Fibroblast of lung (primary cell): Measurements from ENCODE around the gene MAP3K1. TPM values are rescaled to one million over a fixed set of nuclear protein-coding genes. Genes with fewer than 3 reads are reported as not detected.
A peak's percentile ranks its signal among the peaks of the same experiment; 100 is the strongest.

Source experiments
- DNase-seq, 2 donors: peaks; one replicate each; pipeline versions ENCODE4 v3.0.0 to v3.0.0-alpha.2; 2010; ENCODE audit warnings: low read depth in 2 of 2
- H2AFZ ChIP-seq: 2 replicates; pipeline ENCODE4 v1.5.1; 2012; ENCODE audit warnings: low read length, control low read depth, inconsistent platforms
- H3K27ac ChIP-seq: 2 replicates; pipeline ENCODE4 v1.5.1; 2011; ENCODE audit warnings: low read length, control low read depth; ENCODE audit not compliant: insufficient read depth
- H3K27me3 ChIP-seq: 2 replicates; pipeline ENCODE4 v1.5.1; 2011; ENCODE audit warnings: mild to moderate bottlenecking, low read length; ENCODE audit not compliant: control insufficient read depth, insufficient read depth
- H3K36me3 ChIP-seq: 2 replicates; pipeline ENCODE4 v1.5.1; 2011; ENCODE audit warnings: low read length; ENCODE audit not compliant: control insufficient read depth, insufficient read depth
- H3K4me1 ChIP-seq: 2 replicates; pipeline ENCODE4 v1.5.1; 2011; ENCODE audit warnings: low read length; ENCODE audit not compliant: control insufficient read depth, insufficient read depth; ENCODE audit errors: extremely low read depth
- H3K4me2 ChIP-seq: 2 replicates; pipeline ENCODE4 v1.5.1; 2011; ENCODE audit warnings: low read length, control low read depth; ENCODE audit not compliant: insufficient read depth; ENCODE audit errors: extremely low read depth
- H3K4me3 ChIP-seq, 4 experiments: fragments of 200-600 bp in 1 of 4; sonication (generic) in 1 of 4; replicated peaks in 1 of 4; 2 replicates each; pipeline ENCODE4 v1.5.1; 2011 to 2016; ENCODE audit warnings: low read length in 4 of 4, low read depth in 3 of 4, mild to moderate bottlenecking in 3 of 4, control low read depth in 2 of 4, inconsistent platforms in 1 of 4, mixed read lengths in 1 of 4; ENCODE audit not compliant: insufficient read depth in 1 of 4; ENCODE audit errors: control extremely low read depth in 1 of 4
- H3K79me2 ChIP-seq: 2 replicates; pipeline ENCODE4 v1.5.1; 2012; ENCODE audit warnings: mild to moderate bottlenecking, low read length, inconsistent platforms; ENCODE audit not compliant: control insufficient read depth, insufficient read depth
- H3K9ac ChIP-seq: 2 replicates; pipeline ENCODE4 v1.5.1; 2011; ENCODE audit warnings: mild to moderate bottlenecking, low read length, control low read depth; ENCODE audit not compliant: insufficient read depth
- H3K9me3 ChIP-seq: 2 replicates; pipeline ENCODE4 v1.5.1; 2012; ENCODE audit warnings: low read depth, low read length; ENCODE audit not compliant: control insufficient read depth, insufficient read depth
- H4K20me1 ChIP-seq: 2 replicates; pipeline ENCODE4 v1.5.1; 2011; ENCODE audit warnings: low read length; ENCODE audit not compliant: control insufficient read depth, insufficient read depth; ENCODE audit errors: extremely low read depth
- CTCF ChIP-seq, 2 donors: IDR thresholded peaks in 1 of 2; conservative IDR thresholded peaks in 1 of 2; 1 replicate in 1 of 2; 2 replicates in 1 of 2; pipeline ENCODE4 v1.5.1; 2011 to 2012; ENCODE audit warnings: low read length in 2 of 2, control low read depth in 1 of 2, inconsistent platforms in 1 of 2, low read depth in 1 of 2, mild to moderate bottlenecking in 1 of 2
- EZH2 ChIP-seq: IDR thresholded peaks from 2 replicates; pipeline ENCODE4 v1.5.1; 2012; ENCODE audit warnings: low read length, control low read depth, mild to moderate bottlenecking; ENCODE audit errors: missing control alignments
- polyA plus RNA-seq, 2 donors: library from polyadenylated mRNA; depleted of rRNA in 1 of 2; stranded (reverse) in 1 of 2; unstranded in 1 of 2; fragments of >200 nt; gene quantifications; 2 replicates each; pipeline ENCODE4 v1.2.1, GENCODE V29; 2011 to 2012; ENCODE audit warnings: missing spikeins in 1 of 2
- total RNA-seq: library from RNA; depleted of rRNA; stranded (reverse); fragments of >200 nt; gene quantifications from 2 replicates; pipeline ENCODE4 v1.2.1, GENCODE V29; 2014

The MAP3K1 gene
- total and polyA plus RNA-seq, 2 donors (not counting 1 experiment from before 2014, with no cell fraction given): 5.3 to 6.8 TPM

GRCh38 chr5:56815658-56816545, 553 bp downstream of the MAP3K1 start:
- Histone ChIP-seq H3K79me2 (peaks cover 42% of the 10 kb centered on the region), H3K4me3 (peak overlapping the region; percentile 76 to 98 (median 90)), H3K9ac (peak overlapping the region; percentile 85), H3K27me3 (no peaks in the 10 kb centered on the region), H4K20me1 (no peaks in the 10 kb centered on the region), H3K36me3 (no peaks in the 10 kb centered on the region), H3K27ac (peak overlapping the region; percentile 32), H3K4me1 (peaks cover 2% of the 10 kb centered on the region), H3K4me2 (peak overlapping the region; percentile 48), H2AFZ (peak overlapping the region; percentile 33), H3K9me3 (no peaks in the 10 kb centered on the region)
- peak; percentile 35 to 51 for DNase-seq
- TF ChIP-seq EZH2 (no peak), CTCF (conservative IDR thresholded peaks at IDR 0.05 in 1 of 2, IDR thresholded peaks at IDR 0.05 in 1 of 2; ENCODE audit: low read depth in 1 of 2, low read length in 2 of 2) (no peak)

GRCh38 chr5:56816546-56817081, 1.3 kb downstream of the MAP3K1 start:
- H3K27me3 ChIP-seq: no peaks in the 10 kb centered on the region
- H3K79me2 ChIP-seq: peaks cover 49% of the 10 kb centered on the region
- peaks cover 2% of the 10 kb centered on the region for H3K4me1 ChIP-seq
- peak overlapping the region; percentile 26 for H3K27ac ChIP-seq
- no peaks in the 10 kb centered on the region for H3K9me3 ChIP-seq
- TF ChIP-seq EZH2 (no peak), CTCF (conservative IDR thresholded peaks at IDR 0.05 in 1 of 2, IDR thresholded peaks at IDR 0.05 in 1 of 2; ENCODE audit: low read depth in 1 of 2, low read length in 2 of 2) (no peak)
- peak overlapping the region; percentile 76 to 98 (median 90) for H3K4me3 ChIP-seq
- H3K4me2 ChIP-seq: peak overlapping the region; percentile 79
- H2AFZ ChIP-seq: peak overlapping the region; percentile 88
- DNase-seq: peak; percentile 63 to 70
- H4K20me1 ChIP-seq: no peaks in the 10 kb centered on the region
- peak overlapping the region; percentile 85 for H3K9ac ChIP-seq
- no peaks in the 10 kb centered on the region for H3K36me3 ChIP-seq

GRCh38 chr5:56817263-56818014, 2.1 kb downstream of the MAP3K1 start:
- peak overlapping the region; percentile 85 for H3K9ac ChIP-seq
- H3K9me3 ChIP-seq: no peaks in the 10 kb centered on the region
- TF ChIP-seq CTCF (conservative IDR thresholded peaks at IDR 0.05 in 1 of 2, IDR thresholded peaks at IDR 0.05 in 1 of 2; ENCODE audit: low read depth in 1 of 2, low read length in 2 of 2) (no peak), EZH2 (no peak)
- peak overlapping the region; percentile 79 for H3K4me2 ChIP-seq
- H3K79me2 ChIP-seq: peaks cover 51% of the 10 kb centered on the region
- H4K20me1 ChIP-seq: no peaks in the 10 kb centered on the region
- H3K27ac ChIP-seq: peak overlapping the region; percentile 26
- no peaks in the 10 kb centered on the region for H3K27me3 ChIP-seq
- no peaks in the 10 kb centered on the region for H3K36me3 ChIP-seq
- H2AFZ ChIP-seq: no peak overlapping the region
- peak overlapping the region; percentile 76 to 98 (median 90) for H3K4me3 ChIP-seq
- DNase-seq: no peak
- peaks cover 2% of the 10 kb centered on the region for H3K4me1 ChIP-seq
